Ishikawa (cell line): Measurements from ENCODE around the gene B9D2.

Experiments
- CEBPB ChIP-seq: IDR thresholded peaks from 2 replicates; pipeline ENCODE4 v1.6.1; 2012
- CREB1 ChIP-seq: IDR thresholded peaks from 2 replicates; pipeline ENCODE4 v1.6.1; 2012; ENCODE audit warnings: low read depth
- EGR1 ChIP-seq: IDR thresholded peaks from 2 replicates; pipeline ENCODE4 v1.6.1; 2012
- EP300 ChIP-seq: IDR thresholded peaks from 2 replicates; pipeline ENCODE4 v1.6.1; 2012; ENCODE audit warnings: borderline replicate concordance
- FOXM1 ChIP-seq: IDR thresholded peaks from 2 replicates; pipeline ENCODE4 v1.6.1; 2012; ENCODE audit warnings: low read depth, borderline replicate concordance
- NFIC ChIP-seq: IDR thresholded peaks from 2 replicates; pipeline ENCODE4 v1.6.1; 2012
- RAD21 ChIP-seq: IDR thresholded peaks from 2 replicates; pipeline ENCODE4 v1.6.1; 2012; ENCODE audit warnings: low read depth
- TAF1 ChIP-seq: IDR thresholded peaks from 2 replicates; pipeline ENCODE4 v1.6.1; 2012; ENCODE audit warnings: low read depth, mild to moderate bottlenecking
- TCF12 ChIP-seq: IDR thresholded peaks from 2 replicates; pipeline ENCODE4 v1.6.1; 2012; ENCODE audit warnings: low read depth
- TEAD4 ChIP-seq: IDR thresholded peaks from 2 replicates; pipeline ENCODE4 v1.6.1; 2012
- YY1 ChIP-seq: IDR thresholded peaks from 2 replicates; pipeline ENCODE4 v1.6.1; 2012; ENCODE audit warnings: low read depth
- ZBTB7A ChIP-seq: IDR thresholded peaks from 2 replicates; pipeline ENCODE4 v1.6.1; 2012; ENCODE audit warnings: low read depth
- TF ChIP-seq, protein P1 (sequence below): IDR thresholded peaks from 2 replicates; pipeline ENCODE4 v1.6.1; 2012; ENCODE audit warnings: low read depth, mild to moderate bottlenecking
- TF ChIP-seq, protein P2 (sequence below): IDR thresholded peaks from 2 replicates; pipeline ENCODE4 v1.6.1; 2012
- TF ChIP-seq, protein P3 (sequence below): IDR thresholded peaks from 2 replicates; pipeline ENCODE4 v1.6.1; 2012

B9D2 gene

DNA sequence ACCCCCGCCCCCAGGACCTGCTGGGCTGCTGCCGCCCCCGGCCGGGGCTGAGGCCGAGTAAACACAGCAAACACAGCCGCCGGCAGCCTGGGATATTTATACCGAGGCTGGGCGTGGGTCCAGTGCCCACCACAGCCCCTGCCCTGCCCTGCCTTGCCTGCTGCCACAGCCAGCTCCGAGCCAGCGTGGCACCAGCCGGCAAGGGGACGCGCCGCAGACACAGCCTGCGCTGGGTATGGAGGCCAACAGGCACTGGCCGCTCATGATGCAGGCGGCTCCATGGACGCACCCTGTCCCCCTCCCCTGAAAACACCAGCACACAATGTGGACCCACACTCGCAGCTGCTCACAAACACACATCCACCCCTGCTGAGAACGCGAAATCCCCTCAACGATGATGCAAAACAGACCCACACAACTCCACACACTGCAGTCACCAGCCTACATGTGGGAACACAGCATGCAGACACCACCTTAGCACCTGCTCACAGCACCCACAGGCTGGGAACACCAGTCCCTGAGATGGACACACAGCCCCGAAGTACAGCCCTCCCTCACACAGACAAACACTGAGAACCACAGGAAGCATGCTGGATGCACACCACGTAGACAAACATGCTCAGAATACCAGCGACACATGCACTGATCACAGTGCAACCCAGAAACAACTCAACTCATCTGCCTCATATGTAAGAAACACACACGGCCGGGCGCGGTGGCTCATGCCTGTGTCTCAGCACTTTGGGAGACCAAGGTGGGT lies 37.8 kb downstream of the B9D2 start:
- TF ChIP-seq EP300 (no peak), ZBTB7A (no peak), NFIC (no peak), YY1 (no peak), TEAD4 (no peak), EGR1 (no peak), RAD21 (no peak), FOXM1 (no peak), TAF1 (no peak), CREB1 (no peak), CEBPB (no peak), TCF12 (no peak)
- TF ChIP-seq, protein P1, sequence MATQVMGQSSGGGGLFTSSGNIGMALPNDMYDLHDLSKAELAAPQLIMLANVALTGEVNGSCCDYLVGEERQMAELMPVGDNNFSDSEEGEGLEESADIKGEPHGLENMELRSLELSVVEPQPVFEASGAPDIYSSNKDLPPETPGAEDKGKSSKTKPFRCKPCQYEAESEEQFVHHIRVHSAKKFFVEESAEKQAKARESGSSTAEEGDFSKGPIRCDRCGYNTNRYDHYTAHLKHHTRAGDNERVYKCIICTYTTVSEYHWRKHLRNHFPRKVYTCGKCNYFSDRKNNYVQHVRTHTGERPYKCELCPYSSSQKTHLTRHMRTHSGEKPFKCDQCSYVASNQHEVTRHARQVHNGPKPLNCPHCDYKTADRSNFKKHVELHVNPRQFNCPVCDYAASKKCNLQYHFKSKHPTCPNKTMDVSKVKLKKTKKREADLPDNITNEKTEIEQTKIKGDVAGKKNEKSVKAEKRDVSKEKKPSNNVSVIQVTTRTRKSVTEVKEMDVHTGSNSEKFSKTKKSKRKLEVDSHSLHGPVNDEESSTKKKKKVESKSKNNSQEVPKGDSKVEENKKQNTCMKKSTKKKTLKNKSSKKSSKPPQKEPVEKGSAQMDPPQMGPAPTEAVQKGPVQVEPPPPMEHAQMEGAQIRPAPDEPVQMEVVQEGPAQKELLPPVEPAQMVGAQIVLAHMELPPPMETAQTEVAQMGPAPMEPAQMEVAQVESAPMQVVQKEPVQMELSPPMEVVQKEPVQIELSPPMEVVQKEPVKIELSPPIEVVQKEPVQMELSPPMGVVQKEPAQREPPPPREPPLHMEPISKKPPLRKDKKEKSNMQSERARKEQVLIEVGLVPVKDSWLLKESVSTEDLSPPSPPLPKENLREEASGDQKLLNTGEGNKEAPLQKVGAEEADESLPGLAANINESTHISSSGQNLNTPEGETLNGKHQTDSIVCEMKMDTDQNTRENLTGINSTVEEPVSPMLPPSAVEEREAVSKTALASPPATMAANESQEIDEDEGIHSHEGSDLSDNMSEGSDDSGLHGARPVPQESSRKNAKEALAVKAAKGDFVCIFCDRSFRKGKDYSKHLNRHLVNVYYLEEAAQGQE = no peak
- TF ChIP-seq, protein P2, sequence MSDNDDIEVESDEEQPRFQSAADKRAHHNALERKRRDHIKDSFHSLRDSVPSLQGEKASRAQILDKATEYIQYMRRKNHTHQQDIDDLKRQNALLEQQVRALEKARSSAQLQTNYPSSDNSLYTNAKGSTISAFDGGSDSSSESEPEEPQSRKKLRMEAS = no peak
- TF ChIP-seq, protein P3, sequence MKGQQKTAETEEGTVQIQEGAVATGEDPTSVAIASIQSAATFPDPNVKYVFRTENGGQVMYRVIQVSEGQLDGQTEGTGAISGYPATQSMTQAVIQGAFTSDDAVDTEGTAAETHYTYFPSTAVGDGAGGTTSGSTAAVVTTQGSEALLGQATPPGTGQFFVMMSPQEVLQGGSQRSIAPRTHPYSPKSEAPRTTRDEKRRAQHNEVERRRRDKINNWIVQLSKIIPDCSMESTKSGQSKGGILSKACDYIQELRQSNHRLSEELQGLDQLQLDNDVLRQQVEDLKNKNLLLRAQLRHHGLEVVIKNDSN = no peak

DNA sequence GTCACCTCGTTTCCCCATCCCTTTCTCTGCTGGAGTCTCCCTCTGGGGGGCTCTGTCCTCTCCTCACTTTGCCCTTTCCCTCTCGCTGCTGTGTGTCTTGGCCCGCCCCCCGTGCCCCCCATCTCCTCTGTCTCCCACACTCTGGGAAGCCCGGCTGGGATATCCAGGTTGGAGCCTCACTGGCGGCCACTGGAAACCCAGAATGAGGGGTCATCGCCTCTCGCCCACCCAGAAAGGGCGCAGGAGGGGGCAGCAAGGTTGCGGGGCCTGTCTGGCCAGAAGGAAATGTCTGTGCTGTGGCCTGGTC lies 38.4 kb downstream of the B9D2 start:
- TF ChIP-seq ZBTB7A = no peak
- TF ChIP-seq, protein P3 = no peak
- no peak for TF ChIP-seq EP300
- TF ChIP-seq, protein P2 = no peak
- no peak for TF ChIP-seq TEAD4
- no peak for TF ChIP-seq YY1
- no peak for TF ChIP-seq NFIC
- TF ChIP-seq TCF12 = no peak
- TF ChIP-seq CREB1 = no peak
- TF ChIP-seq EGR1 = no peak
- TF ChIP-seq, protein P1 = no peak
- TF ChIP-seq TAF1 = no peak
- TF ChIP-seq CEBPB = no peak
- no peak for TF ChIP-seq RAD21
- no peak for TF ChIP-seq FOXM1

DNA sequence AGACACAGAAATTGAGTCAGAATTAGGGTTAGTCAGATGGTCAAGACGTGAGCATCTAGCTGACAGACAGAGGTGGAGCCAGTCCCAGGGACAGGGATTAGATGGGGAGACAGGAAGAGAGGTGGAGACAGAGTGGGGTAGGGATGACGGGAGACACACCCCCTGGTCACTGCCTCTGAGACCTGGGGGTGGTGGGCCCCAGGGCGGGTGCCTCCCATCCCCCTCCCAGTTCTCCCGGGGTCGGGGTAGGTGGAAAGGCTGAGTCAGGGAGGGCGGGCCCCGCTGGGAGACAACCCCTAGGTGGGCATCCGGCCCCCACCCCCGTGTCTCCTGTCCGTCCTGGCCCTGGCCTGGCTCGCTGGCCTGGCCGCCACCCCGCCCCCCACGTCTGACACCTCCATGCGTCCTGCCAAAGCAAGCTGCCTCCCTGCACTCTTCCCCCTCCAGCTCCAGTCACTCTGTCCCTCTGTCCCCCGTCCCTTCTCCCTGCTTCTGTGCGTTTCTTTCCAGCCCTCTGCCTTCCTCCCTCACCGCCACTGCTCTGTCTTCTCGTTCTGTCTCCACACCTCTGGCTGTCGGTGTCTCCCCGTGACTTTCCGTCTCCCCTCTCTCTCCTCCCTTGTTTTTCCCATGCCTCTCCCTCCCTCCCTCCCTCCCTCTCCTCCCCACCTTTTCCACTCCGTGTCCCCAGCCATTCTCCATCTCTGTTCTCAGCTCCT lies 38.9 kb downstream of the B9D2 start:
- TF ChIP-seq NFIC (no peak), YY1 (no peak), TAF1 (no peak), EGR1 (no peak), ZBTB7A (no peak), EP300 (no peak), FOXM1 (no peak), RAD21 (no peak), CEBPB (no peak), TEAD4 (no peak), TCF12 (no peak), CREB1 (no peak)
- TF ChIP-seq, protein P3 = no peak
- TF ChIP-seq, protein P2 = no peak
- TF ChIP-seq, protein P1 = no peak
